BLaER1 (cell line): Measurements from ENCODE around the gene OBSCN.

Source experiments
- H3K27ac ChIP-seq: shearing (Covaris generic); formaldehyde crosslinking; 2 replicates; pipeline ENCODE4 v1.8.1; 2022
- H3K27me3 ChIP-seq: shearing (Covaris generic); formaldehyde crosslinking; 2 replicates; pipeline ENCODE4 v1.8.1; 2022
- H3K36me3 ChIP-seq: shearing (Covaris generic); formaldehyde crosslinking; 2 replicates; pipeline ENCODE4 v1.8.1; 2022
- H3K4me1 ChIP-seq: shearing (Covaris generic); formaldehyde crosslinking; 2 replicates; pipeline ENCODE4 v1.8.1; 2022
- H3K4me2 ChIP-seq: shearing (Covaris generic); formaldehyde crosslinking; 2 replicates; pipeline ENCODE4 v1.8.1; 2022
- H3K4me3 ChIP-seq: shearing (Covaris generic); formaldehyde crosslinking; 2 replicates; pipeline ENCODE4 v1.8.1; 2022
- H3K9ac ChIP-seq: shearing (Covaris generic); formaldehyde crosslinking; 2 replicates; pipeline ENCODE4 v1.8.1; 2022
- H3K9me3 ChIP-seq: shearing (Covaris generic); formaldehyde crosslinking; 2 replicates; pipeline ENCODE4 v1.8.1; 2022
- H4K20me1 ChIP-seq: shearing (Covaris generic); formaldehyde crosslinking; 2 replicates; pipeline ENCODE4 v1.8.1; 2022
- Cebpa-rat ChIP-seq: shearing (Covaris generic); IDR thresholded peaks from 2 replicates; pipeline ENCODE4 v1.8.1; 2022

The OBSCN gene

DNA sequence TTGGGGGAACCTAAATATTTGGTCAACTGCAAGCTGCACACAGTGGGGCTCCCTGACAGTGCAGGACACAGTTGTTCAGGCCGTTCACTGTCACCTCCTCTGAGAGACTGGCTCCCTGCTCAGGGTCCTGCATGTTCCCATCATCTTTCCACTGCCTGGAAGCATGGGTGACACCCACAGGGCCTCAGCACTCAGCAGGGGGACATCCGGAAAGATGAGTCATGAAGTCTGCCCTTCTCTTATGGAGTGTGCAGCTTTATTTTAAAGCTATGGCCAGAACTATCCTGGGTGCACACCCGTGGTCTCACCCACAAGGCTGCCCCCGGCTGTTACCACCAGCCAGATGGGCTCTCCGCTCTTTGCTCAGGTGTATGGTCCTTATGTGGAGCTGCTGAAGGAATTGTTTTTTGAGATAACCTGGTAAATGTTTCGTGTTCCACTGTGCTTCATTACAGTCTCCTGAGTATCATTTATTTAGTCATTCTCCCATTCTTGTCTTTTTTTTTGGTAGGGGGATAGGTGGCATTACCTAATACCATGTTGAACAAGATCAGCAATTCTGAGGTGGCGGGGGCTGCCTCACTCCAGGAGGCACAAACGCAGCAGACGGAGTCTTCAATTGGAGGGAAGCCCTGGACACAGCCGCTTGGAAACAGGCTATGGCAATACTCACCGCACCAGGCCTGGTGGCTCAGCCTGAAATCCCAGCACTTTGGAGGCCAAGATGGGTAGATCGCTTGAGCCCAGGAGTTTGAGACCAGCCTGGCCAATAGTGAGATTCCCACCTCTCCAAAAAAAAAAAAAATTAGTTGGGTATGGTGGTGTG, 184.5 kb downstream of the OBSCN start:
- Histone ChIP-seq H3K9ac (no peak overlapping the region), H3K27me3 (no peaks in the 10 kb centered on the region), H3K27ac (no peak overlapping the region), H4K20me1 (peaks cover 60% of the 10 kb centered on the region), H3K4me1 (no peaks in the 10 kb centered on the region), H3K9me3 (no peaks in the 10 kb centered on the region), H3K4me3 (no peak overlapping the region), H3K36me3 (peaks cover 60% of the 10 kb centered on the region), H3K4me2 (no peak overlapping the region)
- TF ChIP-seq Cebpa-rat, result no peak

DNA sequence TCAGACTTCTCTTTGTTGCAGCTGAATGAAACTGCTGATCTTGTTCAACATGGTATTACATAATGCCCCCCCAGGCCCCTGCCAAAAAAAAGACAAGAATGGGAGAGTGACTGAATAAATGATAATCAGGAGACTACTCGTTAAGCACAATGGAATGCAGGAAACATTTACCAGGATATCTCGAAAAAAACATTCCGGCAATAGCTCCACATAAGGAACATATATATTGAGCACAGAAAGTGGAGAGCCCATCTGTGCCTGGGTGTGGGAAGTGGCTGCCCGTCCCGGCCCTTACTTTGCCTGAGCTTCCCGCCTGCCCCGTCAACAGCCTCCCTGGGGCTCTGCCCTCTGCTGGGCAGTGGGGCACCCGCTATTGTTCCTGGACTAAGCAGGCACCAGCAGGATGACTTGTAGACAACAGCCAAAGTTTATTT, 185.4 kb downstream of the OBSCN start:
- Histone ChIP-seq H3K9me3 (no peaks in the 10 kb centered on the region), H3K4me2 (no peak overlapping the region), H4K20me1 (peaks cover 69% of the 10 kb centered on the region), H3K27ac (no peak overlapping the region), H3K27me3 (no peaks in the 10 kb centered on the region), H3K4me3 (no peak overlapping the region), H3K4me1 (no peaks in the 10 kb centered on the region), H3K9ac (no peak overlapping the region), H3K36me3 (peaks cover 69% of the 10 kb centered on the region)
- TF ChIP-seq Cebpa-rat, result no peak

- TF ChIP-seq Cebpa-rat, result no peak
- peaks cover 76% of the 10 kb centered on the region for H3K36me3 ChIP-seq
- no peaks in the 10 kb centered on the region for H3K4me1 ChIP-seq
Measured at GRCh38 chr1:228393811-228394570, 186.1 kb downstream of the OBSCN start.

DNA sequence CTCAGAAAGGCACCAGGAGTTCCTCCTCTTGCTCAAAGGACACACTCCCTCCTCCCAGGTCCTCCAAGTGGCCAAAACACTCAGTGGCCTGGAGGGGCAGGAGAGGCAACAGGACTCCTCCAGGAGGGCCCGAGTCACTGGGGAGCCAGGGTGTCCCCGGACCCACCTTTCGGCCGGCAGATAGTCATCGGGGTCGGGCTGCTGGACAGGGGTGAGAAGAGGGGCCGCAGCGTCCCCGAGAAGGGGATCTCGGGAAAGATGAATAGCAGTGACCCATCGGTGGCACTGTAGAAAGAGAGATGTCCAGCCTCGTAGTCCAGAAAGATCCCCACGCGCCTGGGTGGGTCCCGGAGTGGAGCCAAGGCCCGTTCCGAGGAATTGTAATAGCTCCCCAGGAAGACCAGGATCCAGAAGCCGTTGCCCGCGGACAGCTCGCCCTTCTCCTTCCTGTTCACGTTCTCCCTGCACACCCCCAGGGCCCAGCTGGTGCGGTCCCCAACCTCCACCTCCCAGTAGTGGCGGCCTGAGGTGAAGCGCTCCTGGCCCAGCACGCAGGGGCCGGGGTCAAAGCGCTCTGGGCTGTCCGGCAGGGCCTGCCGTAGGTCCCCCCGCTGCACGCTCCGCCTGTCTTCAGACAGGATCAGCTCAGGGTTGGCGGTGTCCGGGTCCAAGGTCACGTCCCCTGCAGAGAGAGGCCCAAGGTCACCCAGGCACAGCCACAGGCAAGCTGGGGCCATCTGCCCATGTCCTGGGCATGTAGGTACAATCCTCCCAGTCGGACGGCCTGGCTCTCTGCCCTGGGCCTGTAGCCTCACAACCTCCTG, 186.9 kb downstream of the OBSCN start:
- H4K20me1 ChIP-seq, result peaks cover 83% of the 10 kb centered on the region

More at GRCh38 chr1:228393811-228394570, 186.1 kb downstream of the OBSCN start:
- peaks cover 76% of the 10 kb centered on the region for H4K20me1 ChIP-seq
- H3K27me3 ChIP-seq, result no peaks in the 10 kb centered on the region
- no peaks in the 10 kb centered on the region for H3K9me3 ChIP-seq
- no peak overlapping the region for H3K4me3 ChIP-seq
- no peak overlapping the region for H3K4me2 ChIP-seq
- H3K9ac ChIP-seq, result no peak overlapping the region
- no peak overlapping the region for H3K27ac ChIP-seq

GRCh38 chr1:228396770-228397662, 189.2 kb downstream of the OBSCN start:
- Histone ChIP-seq H3K4me2 (no peak overlapping the region), H3K27ac (no peak overlapping the region), H3K4me3 (no peak overlapping the region), H4K20me1 (peaks cover 97% of the 10 kb centered on the region), H3K9ac (no peak overlapping the region), H3K9me3 (no peaks in the 10 kb centered on the region), H3K4me1 (no peaks in the 10 kb centered on the region), H3K27me3 (no peaks in the 10 kb centered on the region), H3K36me3 (peaks cover 99% of the 10 kb centered on the region)
- no peak for TF ChIP-seq Cebpa-rat

More for the DNA sequence above, 186.9 kb downstream of the OBSCN start:
- no peaks in the 10 kb centered on the region for H3K4me1 ChIP-seq
- H3K27ac ChIP-seq, result no peak overlapping the region
- no peak for TF ChIP-seq Cebpa-rat
- H3K4me3 ChIP-seq, result no peak overlapping the region
- H3K4me2 ChIP-seq, result no peak overlapping the region
- H3K27me3 ChIP-seq, result no peaks in the 10 kb centered on the region
- peaks cover 83% of the 10 kb centered on the region for H3K36me3 ChIP-seq
- no peaks in the 10 kb centered on the region for H3K9me3 ChIP-seq
- H3K9ac ChIP-seq, result no peak overlapping the region

GRCh38 chr1:228397966-228398365, 190.1 kb downstream of the OBSCN start:
- no peaks in the 10 kb centered on the region for H3K27me3 ChIP-seq
- TF ChIP-seq Cebpa-rat, result no peak
- H3K27ac ChIP-seq, result no peak overlapping the region
- H3K9me3 ChIP-seq, result no peaks in the 10 kb centered on the region
- H3K4me1 ChIP-seq, result peaks cover 4% of the 10 kb centered on the region; the same call in 1 of the 2 replicates
- H3K4me3 ChIP-seq, result no peak overlapping the region
- H4K20me1 ChIP-seq, result peaks cover 97% of the 10 kb centered on the region
- H3K9ac ChIP-seq, result no peak overlapping the region
- no peak overlapping the region for H3K4me2 ChIP-seq
- H3K36me3 ChIP-seq, result peaks cover 99% of the 10 kb centered on the region

DNA sequence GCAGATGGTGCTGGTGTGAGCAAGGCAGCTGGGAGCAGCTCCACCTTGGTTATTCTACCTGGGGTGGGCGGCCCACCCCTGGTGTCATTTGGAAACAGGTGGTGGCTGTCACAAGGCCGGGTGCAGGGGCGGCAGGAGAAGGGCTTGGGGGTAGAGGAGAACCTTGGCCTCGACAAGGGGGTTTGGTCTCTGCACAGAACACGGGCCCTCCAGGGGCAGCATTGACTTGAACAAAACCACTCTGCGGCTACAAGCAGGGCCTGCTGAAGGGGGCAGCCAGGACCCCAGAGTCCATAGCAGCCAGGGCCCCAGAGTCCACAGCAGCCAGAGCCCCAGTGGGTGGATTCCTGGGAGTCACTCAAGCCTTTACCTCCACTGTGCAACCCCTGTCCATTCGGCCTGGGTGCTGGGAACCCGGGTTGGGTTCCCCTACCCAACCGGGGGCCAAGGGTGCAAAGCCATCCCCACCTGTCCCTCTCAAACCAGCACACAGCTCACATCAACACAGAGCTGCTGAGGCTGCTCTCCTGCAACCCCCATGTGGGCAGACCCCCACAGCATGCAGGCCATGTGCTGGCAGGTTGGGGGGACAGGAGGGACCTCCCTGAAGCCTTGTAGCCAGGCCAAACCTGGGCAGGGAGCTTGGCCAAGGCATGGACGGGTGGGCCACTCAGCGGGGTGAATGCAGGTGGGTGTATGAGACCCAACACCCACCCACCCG, 191.1 kb downstream of the OBSCN start:
- H3K9ac ChIP-seq, result no peak overlapping the region
- peaks cover 99% of the 10 kb centered on the region for H3K36me3 ChIP-seq
- TF ChIP-seq Cebpa-rat, result no peak
- no peaks in the 10 kb centered on the region for H3K9me3 ChIP-seq
- no peaks in the 10 kb centered on the region for H3K27me3 ChIP-seq
- peaks cover 97% of the 10 kb centered on the region for H4K20me1 ChIP-seq
- peaks cover 14% of the 10 kb centered on the region for H3K4me1 ChIP-seq
- H3K4me2 ChIP-seq, result no peak overlapping the region
- no peak overlapping the region for H3K4me3 ChIP-seq
- no peak overlapping the region for H3K27ac ChIP-seq

DNA sequence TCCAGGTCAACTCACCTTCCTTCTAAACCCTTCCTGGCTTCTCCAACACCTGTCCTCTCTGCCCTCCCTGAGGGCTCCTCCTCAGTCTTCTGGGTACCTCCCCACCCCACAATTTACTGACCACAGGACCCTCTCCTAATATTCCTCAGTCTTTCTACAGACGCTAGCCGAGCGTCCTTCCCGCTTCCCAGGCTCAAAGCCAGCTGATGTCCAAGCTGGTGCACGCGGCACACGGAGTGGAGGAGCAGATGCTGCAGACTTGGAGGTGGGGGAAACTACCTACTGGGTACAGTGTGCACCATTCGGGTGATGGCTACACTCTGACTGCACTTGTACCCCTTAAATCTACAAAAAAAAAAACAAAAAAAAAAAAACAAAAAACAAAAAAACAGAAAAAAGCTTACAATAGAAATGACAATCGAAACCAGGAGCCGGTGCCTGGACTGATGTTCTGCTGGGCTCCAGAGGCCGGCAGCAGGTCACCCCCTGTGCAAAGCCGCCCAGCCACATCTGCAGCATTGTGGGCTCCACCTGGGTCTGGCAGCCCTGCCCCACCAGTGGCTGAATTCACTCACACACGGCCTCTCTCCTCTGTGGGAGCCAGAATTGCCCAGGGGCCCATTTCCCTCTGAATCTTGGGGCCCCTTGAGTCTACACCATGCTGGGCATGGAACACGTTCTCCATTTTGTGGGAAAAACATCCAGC, 191.8 kb downstream of the OBSCN start:
- Histone ChIP-seq H3K9me3 (no peaks in the 10 kb centered on the region), H3K27ac (no peak overlapping the region), H3K36me3 (peaks cover 98% of the 10 kb centered on the region), H3K27me3 (no peaks in the 10 kb centered on the region), H4K20me1 (peaks cover 97% of the 10 kb centered on the region), H3K9ac (no peak overlapping the region), H3K4me1 (peaks cover 21% of the 10 kb centered on the region), H3K4me3 (no peak overlapping the region), H3K4me2 (no peak overlapping the region)
- no peak for TF ChIP-seq Cebpa-rat
